Lung (tissue), 12 donors: ENCODE measurements around the gene G6PC3. TPM values are rescaled to one million over a fixed set of nuclear protein-coding genes. Genes with fewer than 3 reads are reported as not detected.

Experiments
- ATAC-seq: fragments of 200-7000 bp; cut with Tn5 transposase; one replicate; pipeline ENCODE4 v1.9.1; 2020; ENCODE audit warnings: moderate number of reproducible peaks; ENCODE audit not compliant: insufficient read depth, low FRiP score
- DNase-seq, 3 donors: peaks; one replicate each; pipeline ENCODE4 v3.0.0-alpha.2; 2013 to 2017
- H3K27ac ChIP-seq, 2 donors: one replicate each; pipeline ENCODE4 v1.5.1; 2013; ENCODE audit warnings: mild to moderate bottlenecking in 2 of 2, moderate library complexity in 2 of 2, control low read depth in 1 of 2, inconsistent platforms in 1 of 2, low read depth in 1 of 2, low read length in 1 of 2
- H3K27me3 ChIP-seq, 3 donors: one replicate each; pipeline ENCODE4 v1.5.1; 2013; ENCODE audit warnings: low read length in 2 of 3; ENCODE audit not compliant: control insufficient read depth in 3 of 3, insufficient read depth in 3 of 3
- H3K36me3 ChIP-seq, 4 donors: one replicate each; pipeline ENCODE4 v1.5.1; 2013; ENCODE audit warnings: low read length in 4 of 4, mild to moderate bottlenecking in 1 of 4, moderate library complexity in 1 of 4; ENCODE audit not compliant: control insufficient read depth in 4 of 4, insufficient read depth in 4 of 4
- H3K4me1 ChIP-seq, 5 donors: one replicate each; pipeline ENCODE4 v1.5.1; 2013; ENCODE audit warnings: low read length in 5 of 5, mild to moderate bottlenecking in 2 of 5, moderate library complexity in 1 of 5; ENCODE audit not compliant: control insufficient read depth in 5 of 5, insufficient read depth in 5 of 5
- H3K4me3 ChIP-seq: one replicate; pipeline ENCODE4 v1.5.1; 2013; ENCODE audit warnings: mild to moderate bottlenecking, control low read depth, moderate library complexity
- H3K9ac ChIP-seq, 2 donors: one replicate each; pipeline ENCODE4 v1.5.1; 2013; ENCODE audit warnings: low read length in 2 of 2, control low read depth in 1 of 2; ENCODE audit not compliant: insufficient read depth in 1 of 2
- H3K9me3 ChIP-seq, 4 donors: one replicate each; pipeline ENCODE4 v1.5.1; 2013; ENCODE audit warnings: low read length in 3 of 4, mild to moderate bottlenecking in 1 of 4, moderate library complexity in 1 of 4; ENCODE audit not compliant: control insufficient read depth in 4 of 4, insufficient read depth in 3 of 4
- CTCF ChIP-seq: IDR thresholded peaks from 2 replicates; pipeline ENCODE4 v1.5.1; 2012; ENCODE audit warnings: mild to moderate bottlenecking; ENCODE audit errors: control extremely low read depth, extremely low read depth
- WGBS, 2 donors: extraction: QIAGEN DNeasy Blood & Tissue Kit; methylation state at CpG; one replicate each; pipeline ENCODE4 v1.1.7; 2013; 5-methylcytosine and 5-hydroxymethylcytosine counted together
- polyA plus RNA-seq, 2 donors: library from polyadenylated mRNA; stranded (reverse); fragments of 200-250 nt; gene quantifications; one replicate each; pipeline ENCODE4 v1.2.1, GENCODE V29; 2013
- total RNA-seq, 2 donors: library from RNA; depleted of rRNA in 1 of 2; stranded (reverse); fragments of >200 nt in 1 of 2; gene quantifications; one replicate each; pipeline ENCODE4 v1.2.1, GENCODE V29; 2014 to 2021
- donor health status: control.
- donor health status: control.
- donor health status: Bipolar disorder and iron deficiency.
- donor health status: healthy.
- donor health status: DM: yes; HTN: yes; CAD: no.

G6PC3 gene
- total and polyA plus RNA-seq, 4 donors, result 21.2 to 87.4 (median 79.7) TPM

- Histone ChIP-seq H3K9me3 (no peaks in the 10 kb centered on the region), H3K36me3 (peaks cover 0 to 14% (median 0%) of the 10 kb centered on the region in 4 donors), H3K9ac (no peak overlapping the region), H3K4me1 (no peaks in the 10 kb centered on the region), H3K4me3 (no peak overlapping the region), H3K27me3 (no peaks in the 10 kb centered on the region), H3K27ac (no peak overlapping the region)
- ATAC-seq, result no peak
- WGBS, 2 donors, result 92% methylated on average over 22 of the region's 22 CpGs
- DNase-seq, result no peak
- TF ChIP-seq CTCF, result no peak
Measured at GRCh38 chr17:44023545-44024270, 46.8 kb upstream of the G6PC3 start.

- no peak overlapping the region for H3K9ac ChIP-seq
- ATAC-seq (no peak), DNase-seq (no peak)
- no peaks in the 10 kb centered on the region for H3K27me3 ChIP-seq
- no peak for TF ChIP-seq CTCF
- H3K9me3 ChIP-seq, result no peaks in the 10 kb centered on the region
- H3K27ac ChIP-seq, result no peak overlapping the region
- H3K4me1 ChIP-seq, result no peaks in the 10 kb centered on the region
- peaks cover 0 to 15% (median 0%) of the 10 kb centered on the region in 4 donors for H3K36me3 ChIP-seq
- H3K4me3 ChIP-seq, result no peak overlapping the region
- WGBS, 2 donors, result 82 to 88% methylated on average over 6 of the region's 6 CpGs
Measured at GRCh38 chr17:44024271-44024663, 46.3 kb upstream of the G6PC3 start.

GRCh38 chr17:44024853-44025252, 45.7 kb upstream of the G6PC3 start:
- no peak overlapping the region for H3K27ac ChIP-seq

More at GRCh38 chr17:44024853-44025252, 45.7 kb upstream of the G6PC3 start:
- no peak for TF ChIP-seq CTCF
- H3K36me3 ChIP-seq, result peaks cover 0 to 15% (median 0%) of the 10 kb centered on the region in 4 donors
- no peak for DNase-seq
- 90 to 94% methylated on average over 4 of the region's 4 CpGs for WGBS, 2 donors
- no peak overlapping the region for H3K4me3 ChIP-seq
- no peak overlapping the region for H3K9ac ChIP-seq
- H3K4me1 ChIP-seq, result no peaks in the 10 kb centered on the region
- no peaks in the 10 kb centered on the region for H3K27me3 ChIP-seq
- ATAC-seq, result no peak
- no peaks in the 10 kb centered on the region for H3K9me3 ChIP-seq
